Mesendoderm (in vitro differentiated cells): ENCODE data around the gene PBX4.

Experiments
- DNase-seq: peaks from one replicate; pipeline ENCODE4 v3.0.0; 2013
- H2AK5ac ChIP-seq: 2 replicates; pipeline ENCODE4 v1.6.1; 2013; ENCODE audit warnings: low read length, inconsistent platforms
- H2BK120ac ChIP-seq: 2 replicates; pipeline ENCODE4 v1.6.1; 2013; ENCODE audit warnings: low read depth, mild to moderate bottlenecking, low read length, moderate library complexity, mixed read lengths
- H2BK15ac ChIP-seq: replicated peaks from 2 replicates; pipeline ENCODE4 v1.6.1; 2013; ENCODE audit warnings: low read depth, mild to moderate bottlenecking, moderate library complexity
- H2BK5ac ChIP-seq: 2 replicates; pipeline ENCODE4 v1.6.1; 2013; ENCODE audit warnings: low read length, inconsistent platforms
- H3K18ac ChIP-seq: 2 replicates; pipeline ENCODE4 v1.6.1; 2013; ENCODE audit warnings: mild to moderate bottlenecking, low read length, mixed read lengths
- H3K23ac ChIP-seq: one replicate; pipeline ENCODE4 v1.6.1; 2013; ENCODE audit warnings: low read length
- H3K27ac ChIP-seq: 2 replicates; pipeline ENCODE4 v1.5.1; 2013; ENCODE audit warnings: low read depth, mild to moderate bottlenecking, inconsistent platforms, low read length, moderate library complexity
- H3K27me3 ChIP-seq: 2 replicates; pipeline ENCODE4 v1.6.1; 2013; ENCODE audit warnings: low read length, control low read depth, mild to moderate bottlenecking, inconsistent platforms; ENCODE audit not compliant: insufficient read depth, poor library complexity
- H3K36me3 ChIP-seq: 2 replicates; pipeline ENCODE4 v1.6.1; 2013; ENCODE audit warnings: low read length, inconsistent platforms; ENCODE audit not compliant: control insufficient read depth, insufficient read depth
- H3K4ac ChIP-seq: one replicate; pipeline ENCODE4 v1.6.1; 2013; ENCODE audit warnings: low read depth, mild to moderate bottlenecking, low read length, moderate library complexity
- H3K4me1 ChIP-seq: 2 replicates; pipeline ENCODE4 v1.6.1; 2013; ENCODE audit warnings: low read depth, low read length, inconsistent platforms; ENCODE audit not compliant: control insufficient read depth
- H3K4me2 ChIP-seq: 2 replicates; pipeline ENCODE4 v1.6.1; 2013; ENCODE audit warnings: low read length
- H3K4me3 ChIP-seq: 2 replicates; pipeline ENCODE4 v1.5.1; 2013; ENCODE audit warnings: mild to moderate bottlenecking, low read length
- H3K56ac ChIP-seq: one replicate; pipeline ENCODE4 v1.6.1; 2013; ENCODE audit warnings: low read length
- H3K79me1 ChIP-seq: 2 replicates; pipeline ENCODE4 v1.6.1; 2013; ENCODE audit warnings: low read length, inconsistent platforms
- H3K79me2 ChIP-seq: 2 replicates; pipeline ENCODE4 v1.6.1; 2013; ENCODE audit warnings: mild to moderate bottlenecking, low read length; ENCODE audit not compliant: control insufficient read depth, insufficient read depth
- H3K9ac ChIP-seq: 2 replicates; pipeline ENCODE4 v1.6.1; 2013; ENCODE audit warnings: low read length, inconsistent platforms
- H4K5ac ChIP-seq: one replicate; pipeline ENCODE4 v1.6.1; 2013; ENCODE audit warnings: low read length
- H4K8ac ChIP-seq: one replicate; pipeline ENCODE4 v1.6.1; 2013; ENCODE audit warnings: low read depth, mild to moderate bottlenecking, control low read depth, low read length, moderate library complexity
- WGBS: extraction: QIAGEN DNeasy Blood & Tissue Kit; methylation state at CpG from one replicate; pipeline ENCODE4 v1.1.7; 2013; ENCODE audit warnings: low lambda C conversion rate, missing lambda C conversion rate; ENCODE audit not compliant: insufficient coverage; ENCODE audit errors: extremely low coverage; 5-methylcytosine and 5-hydroxymethylcytosine counted together

The PBX4 gene

GRCh38 chr19:19655641-19656343 lies 37.3 kb upstream of the PBX4 start:
- WGBS, result no CpG with 5 or more reads among the region's 27 CpGs
- Histone ChIP-seq H3K79me2 (peaks cover 3% of the 10 kb centered on the region), H3K79me1 (peaks cover 8% of the 10 kb centered on the region), H2BK120ac (no peak overlapping the region), H3K56ac (no peak overlapping the region), H3K4me1 (no peaks in the 10 kb centered on the region), H3K23ac (no peak overlapping the region), H3K4me3 (no peak overlapping the region), H2AK5ac (no peak overlapping the region), H3K9ac (no peak overlapping the region), H2BK5ac (no peak overlapping the region), H3K36me3 (peaks cover 33% of the 10 kb centered on the region), H3K27me3 (no peaks in the 10 kb centered on the region), H4K8ac (no peak overlapping the region), H3K4ac (no peak overlapping the region), H3K27ac (no peak overlapping the region), H2BK15ac (no peak overlapping the region), H3K4me2 (no peak overlapping the region), H3K18ac (no peak overlapping the region), H4K5ac (no peak overlapping the region)
- no peak for DNase-seq

GRCh38 chr19:19655051-19655594 lies 36.6 kb upstream of the PBX4 start:
- no peak overlapping the region for H2AK5ac ChIP-seq

GRCh38 chr19:19654441-19654840 lies 36.0 kb upstream of the PBX4 start:
- Histone ChIP-seq H2BK5ac (no peak overlapping the region), H2BK120ac (no peak overlapping the region), H3K23ac (no peak overlapping the region), H4K5ac (no peak overlapping the region), H3K79me2 (no peaks in the 10 kb centered on the region), H3K4me3 (no peak overlapping the region), H3K4ac (no peak overlapping the region), H3K36me3 (peaks cover 33% of the 10 kb centered on the region), H3K18ac (no peak overlapping the region), H4K8ac (no peak overlapping the region), H3K27ac (no peak overlapping the region), H3K9ac (no peak overlapping the region), H2BK15ac (no peak overlapping the region), H2AK5ac (no peak overlapping the region), H3K4me1 (no peaks in the 10 kb centered on the region), H3K4me2 (no peak overlapping the region), H3K56ac (no peak overlapping the region), H3K27me3 (no peaks in the 10 kb centered on the region), H3K79me1 (peaks cover 2% of the 10 kb centered on the region)
- DNase-seq, result no peak
- WGBS, result no CpG with 5 or more reads among the region's 15 CpGs

More at GRCh38 chr19:19655051-19655594, 36.6 kb upstream of the PBX4 start:
- no peak overlapping the region for H3K56ac ChIP-seq
- H3K9ac ChIP-seq, result no peak overlapping the region
- H3K4ac ChIP-seq, result no peak overlapping the region
- peaks cover 3% of the 10 kb centered on the region for H3K79me2 ChIP-seq
- H3K27ac ChIP-seq, result no peak overlapping the region
- H4K5ac ChIP-seq, result no peak overlapping the region
- no peak overlapping the region for H2BK120ac ChIP-seq
- H3K23ac ChIP-seq, result no peak overlapping the region
- no peak overlapping the region for H3K4me3 ChIP-seq
- no CpG with 5 or more reads among the region's 22 CpGs for WGBS
- peaks cover 8% of the 10 kb centered on the region for H3K79me1 ChIP-seq
- DNase-seq, result no peak
- peaks cover 36% of the 10 kb centered on the region for H3K36me3 ChIP-seq
- no peak overlapping the region for H2BK5ac ChIP-seq
- no peak overlapping the region for H4K8ac ChIP-seq
- no peaks in the 10 kb centered on the region for H3K4me1 ChIP-seq
- H3K18ac ChIP-seq, result no peak overlapping the region
- H3K4me2 ChIP-seq, result no peak overlapping the region
- no peak overlapping the region for H2BK15ac ChIP-seq
- no peaks in the 10 kb centered on the region for H3K27me3 ChIP-seq

- Histone ChIP-seq H3K79me1 (peaks cover 2% of the 10 kb centered on the region), H3K27me3 (no peaks in the 10 kb centered on the region), H3K9ac (no peak overlapping the region), H4K5ac (no peak overlapping the region), H2BK5ac (no peak overlapping the region), H3K4me2 (no peak overlapping the region), H3K79me2 (no peaks in the 10 kb centered on the region), H3K4me3 (no peak overlapping the region), H4K8ac (no peak overlapping the region), H2BK120ac (no peak overlapping the region), H2AK5ac (no peak overlapping the region), H3K27ac (no peak overlapping the region), H3K4me1 (no peaks in the 10 kb centered on the region), H2BK15ac (no peak overlapping the region), H3K18ac (no peak overlapping the region), H3K56ac (no peak overlapping the region), H3K4ac (no peak overlapping the region), H3K23ac (no peak overlapping the region), H3K36me3 (peaks cover 33% of the 10 kb centered on the region)
- WGBS, result no CpG with 5 or more reads among the region's 23 CpGs
- DNase-seq, result no peak
Measured at GRCh38 chr19:19653597-19654147, 35.2 kb upstream of the PBX4 start.

- DNase-seq, result no peak
- no peak overlapping the region for H2BK15ac ChIP-seq
- H3K27ac ChIP-seq, result no peak overlapping the region
Measured at GRCh38 chr19:19652482-19653295, 34.2 kb upstream of the PBX4 start.

More at GRCh38 chr19:19652482-19653295, 34.2 kb upstream of the PBX4 start:
- Histone ChIP-seq H3K79me2 (no peaks in the 10 kb centered on the region), H3K23ac (no peak overlapping the region), H3K36me3 (peaks cover 27% of the 10 kb centered on the region), H3K9ac (no peak overlapping the region), H3K4me2 (no peak overlapping the region), H3K27me3 (no peaks in the 10 kb centered on the region), H4K8ac (no peak overlapping the region), H2BK5ac (no peak overlapping the region), H3K4me1 (no peaks in the 10 kb centered on the region), H2AK5ac (no peak overlapping the region), H3K18ac (no peak overlapping the region), H3K79me1 (no peaks in the 10 kb centered on the region), H3K4ac (no peak overlapping the region), H2BK120ac (no peak overlapping the region), H3K4me3 (no peak overlapping the region), H4K5ac (no peak overlapping the region), H3K56ac (no peak overlapping the region)
- no CpG with 5 or more reads among the region's 24 CpGs for WGBS
